GM23248 (cell line): Measurements from ENCODE around the gene UBQLN4. TPM values are rescaled to one million over a fixed set of nuclear protein-coding genes. Genes with fewer than 3 reads are reported as not detected.

Experiments
- DNase-seq: peaks from one replicate; pipeline ENCODE4 v3.0.0-alpha.2; 2015
- H2AFZ ChIP-seq: fragments of 200-600 bp; sonication (generic); 2 replicates; pipeline ENCODE4 v1.6.1; 2016; ENCODE audit warnings: antibody characterized with exemption
- H3F3A ChIP-seq: fragments of 200-600 bp; sonication (generic); 2 replicates; pipeline ENCODE4 v1.6.1; 2016; ENCODE audit warnings: mild to moderate bottlenecking, antibody characterized with exemption, mixed run types; ENCODE audit not compliant: insufficient read depth
- H3K27ac ChIP-seq: fragments of 200-600 bp; sonication (generic); 2 replicates; pipeline ENCODE4 v1.5.1; 2016; ENCODE audit warnings: mild to moderate bottlenecking
- H3K27me3 ChIP-seq: fragments of 200-600 bp; sonication (generic); replicated peaks from 2 replicates; pipeline ENCODE4 v1.6.1; 2016; ENCODE audit warnings: mild to moderate bottlenecking; ENCODE audit not compliant: insufficient read depth
- H3K36me3 ChIP-seq: fragments of 200-600 bp; sonication (generic); 2 replicates; pipeline ENCODE4 v1.6.1; 2016; ENCODE audit warnings: low read depth, mild to moderate bottlenecking
- H3K4me1 ChIP-seq: fragments of 200-600 bp; sonication (generic); 2 replicates; pipeline ENCODE4 v1.6.1; 2016; ENCODE audit warnings: mild to moderate bottlenecking; ENCODE audit not compliant: insufficient read depth
- H3K4me2 ChIP-seq: fragments of 200-600 bp; sonication (generic); one replicate; pipeline ENCODE4 v1.6.1; 2016; ENCODE audit warnings: mild to moderate bottlenecking; ENCODE audit not compliant: unreplicated experiment
- H3K4me3 ChIP-seq: fragments of 200-600 bp; sonication (generic); 2 replicates; pipeline ENCODE4 v1.5.1; 2016; ENCODE audit warnings: mild to moderate bottlenecking
- H3K79me2 ChIP-seq: fragments of 200-600 bp; sonication (generic); 2 replicates; pipeline ENCODE4 v1.6.1; 2016; ENCODE audit warnings: mild to moderate bottlenecking; ENCODE audit not compliant: insufficient read depth
- H3K9ac ChIP-seq: fragments of 200-600 bp; sonication (generic); 2 replicates; pipeline ENCODE4 v1.6.1; 2016; ENCODE audit warnings: mild to moderate bottlenecking
- H3K9me2 ChIP-seq: fragments of 200-600 bp; sonication (generic); 2 replicates; pipeline ENCODE4 v1.6.1; 2016; ENCODE audit warnings: mixed run types, mild to moderate bottlenecking, moderate library complexity; ENCODE audit not compliant: insufficient read depth
- H3K9me3 ChIP-seq: fragments of 200-600 bp; sonication (generic); one replicate; pipeline ENCODE4 v1.6.1; 2017; ENCODE audit warnings: low read depth
- H4K20me1 ChIP-seq: fragments of 200-600 bp; sonication (generic); 2 replicates; pipeline ENCODE4 v1.6.0; 2016; ENCODE audit not compliant: insufficient read depth
- EZH2 ChIP-seq: fragments of 200-600 bp; sonication (generic); IDR thresholded peaks from 2 replicates; pipeline ENCODE4 v1.6.1; 2018; ENCODE audit warnings: antibody characterized with exemption, mild to moderate bottlenecking; ENCODE audit not compliant: insufficient read depth, poor library complexity, severe bottlenecking
- EZH2phosphoT487 ChIP-seq: fragments of 200-600 bp; sonication (generic); IDR thresholded peaks from 2 replicates; pipeline ENCODE4 v1.6.1; 2018; ENCODE audit warnings: antibody characterized with exemption, moderate library complexity, mild to moderate bottlenecking, low read depth; ENCODE audit not compliant: insufficient read depth
- WGBS, 2 experiments: methylation state at CpG; one replicate each; pipeline ENCODE4 v1.1.6; 2015 to 2017; ENCODE audit warnings: low lambda C conversion rate in 2 of 2, low coverage in 1 of 2; ENCODE audit errors: missing lambda C conversion rate in 2 of 2; 5-methylcytosine and 5-hydroxymethylcytosine counted together
- in situ Hi-C: fragments of 300-500 bp; cut with MboI; formaldehyde crosslinking; loops from 2 replicates; pipeline ENCODE4 v1.15.0; 2020
- polyA plus RNA-seq: library from polyadenylated mRNA; unstranded; fragments of >200 nt; fragmentation: Nextera tagmentation; extraction: Ambion mirVana; gene quantifications from 2 replicates; pipeline ENCODE4 v1.2.1, GENCODE V29; 2016
- total RNA-seq: library from RNA; depleted of rRNA; stranded (reverse); fragments of >200 nt; shearing (Covaris generic); gene quantifications from 2 replicates; pipeline ENCODE4 v1.2.3, GENCODE V29; 2014

UBQLN4 gene
- total and polyA plus RNA-seq, 2 experiments from 2014 or later: 9.9 to 18.4 TPM

DNA sequence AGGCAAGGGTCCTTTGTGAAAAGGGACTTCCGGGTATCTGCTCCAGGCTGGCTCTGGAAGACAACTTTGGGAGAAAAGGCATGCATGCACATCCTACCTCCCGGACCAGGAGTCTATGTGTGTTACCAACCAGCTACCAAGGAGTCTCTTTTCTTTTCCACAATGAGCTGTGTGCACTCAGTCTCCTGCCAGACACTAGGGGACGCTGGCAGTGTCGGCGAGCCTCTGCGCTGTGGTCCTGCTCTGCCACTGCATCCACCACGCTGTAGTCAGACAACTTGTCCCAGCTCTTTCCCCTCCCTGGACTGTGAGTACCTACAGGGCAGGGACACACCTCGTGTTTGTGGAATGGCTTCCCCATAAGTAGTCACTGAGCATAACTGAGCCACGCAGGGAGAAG is 27.7 kb downstream of the UBQLN4 start:
- no peak overlapping the region for H3K4me3 ChIP-seq
- peak; percentile 32 for DNase-seq
- H3K4me1 ChIP-seq: no peaks in the 10 kb centered on the region
- H3K79me2 ChIP-seq: no peaks in the 10 kb centered on the region
- TF ChIP-seq EZH2phosphoT487 (no peak), EZH2 (no peak)
- H3K9ac ChIP-seq: no peak overlapping the region
- no peaks in the 10 kb centered on the region for H3K9me2 ChIP-seq
- H3F3A ChIP-seq: no peaks in the 10 kb centered on the region
- H2AFZ ChIP-seq: no peak overlapping the region
- H3K9me3 ChIP-seq: no peaks in the 10 kb centered on the region
- H3K4me2 ChIP-seq: no peak overlapping the region
- in situ Hi-C loops: no loop called here
- H4K20me1 ChIP-seq: no peaks in the 10 kb centered on the region
- WGBS, 2 experiments: 36 to 55% methylated on average over 9 of the region's 9 CpGs
- H3K27me3 ChIP-seq: no peaks in the 10 kb centered on the region
- H3K36me3 ChIP-seq: no peaks in the 10 kb centered on the region
- H3K27ac ChIP-seq: no peak overlapping the region

- Histone ChIP-seq H4K20me1 (no peaks in the 10 kb centered on the region), H3K9me2 (no peaks in the 10 kb centered on the region), H3K9ac (no peak overlapping the region), H3K27me3 (no peaks in the 10 kb centered on the region), H3K4me2 (no peak overlapping the region), H3K79me2 (peaks cover 9% of the 10 kb centered on the region), H3K4me1 (0 out of 2 replicates have a peak, but pooled peaks cover 1% of the 10 kb centered on the region), H2AFZ (no peak overlapping the region), H3F3A (no peaks in the 10 kb centered on the region), H3K4me3 (no peak overlapping the region), H3K27ac (no peak overlapping the region), H3K9me3 (no peaks in the 10 kb centered on the region), H3K36me3 (no peaks in the 10 kb centered on the region)
- 64 to 79% methylated on average over 5 of the region's 5 CpGs for WGBS, 2 experiments
- TF ChIP-seq EZH2 (no peak), EZH2phosphoT487 (no peak)
- no peak for DNase-seq
- in situ Hi-C loops: no loop called here
These were observed 28.8 kb downstream of the UBQLN4 start for GRCh38 chr1:156024801-156025200.

GRCh38 chr1:156021954-156022353 is 31.6 kb downstream of the UBQLN4 start:
- H3K9me3 ChIP-seq: no peaks in the 10 kb centered on the region
- H3K36me3 ChIP-seq: peaks cover 18% of the 10 kb centered on the region
- in situ Hi-C loops: no loop called here
- H4K20me1 ChIP-seq: no peaks in the 10 kb centered on the region
- H3K9me2 ChIP-seq: no peaks in the 10 kb centered on the region
- TF ChIP-seq EZH2 (no peak), EZH2phosphoT487 (no peak)
- 0 out of 2 replicates have a peak, but pooled peaks cover 10% of the 10 kb centered on the region for H3K4me1 ChIP-seq
- 28 to 31% methylated on average over 2 of the region's 2 CpGs for WGBS, 2 experiments
- peak overlapping the region; percentile 57; the same call in 1 of the 2 replicates for H2AFZ ChIP-seq
- no peak for DNase-seq
- no peaks in the 10 kb centered on the region for H3F3A ChIP-seq
- H3K4me3 ChIP-seq: no peak overlapping the region
- H3K27ac ChIP-seq: no peak overlapping the region
- H3K79me2 ChIP-seq: peaks cover 36% of the 10 kb centered on the region
- no peak overlapping the region for H3K4me2 ChIP-seq
- H3K27me3 ChIP-seq: no peaks in the 10 kb centered on the region
- no peak overlapping the region for H3K9ac ChIP-seq

DNA sequence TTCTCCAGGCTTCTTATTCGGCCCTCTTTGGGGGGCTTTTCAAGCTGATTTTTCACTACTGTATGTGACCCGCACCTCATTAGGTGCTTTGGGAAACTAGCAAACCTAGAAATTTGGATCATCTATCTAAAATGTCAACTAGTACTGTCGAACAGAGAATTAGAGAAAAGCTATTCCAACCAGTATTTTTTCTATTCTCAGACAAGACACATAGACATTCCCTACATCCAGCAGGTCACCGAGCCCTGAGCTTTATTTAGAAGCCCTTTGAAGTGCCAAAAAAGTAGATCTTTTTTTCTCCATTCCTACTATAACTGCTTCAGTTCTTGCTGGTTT is 32.5 kb downstream of the UBQLN4 start:
- H3K27ac ChIP-seq: no peak overlapping the region
- WGBS, 2 experiments: 5 to 13% methylated on average over 4 of the region's 4 CpGs

More for the DNA sequence above, 32.5 kb downstream of the UBQLN4 start:
- peak overlapping the region; percentile 77 for H3K4me2 ChIP-seq
- in situ Hi-C loops: no loop called here
- H3F3A ChIP-seq: no peaks in the 10 kb centered on the region
- peak overlapping the region; percentile 86 for H3K4me3 ChIP-seq
- no peaks in the 10 kb centered on the region for H3K27me3 ChIP-seq
- no peaks in the 10 kb centered on the region for H4K20me1 ChIP-seq
- H3K4me1 ChIP-seq: 0 out of 2 replicates have a peak, but pooled peaks cover 10% of the 10 kb centered on the region
- H3K36me3 ChIP-seq: peaks cover 26% of the 10 kb centered on the region
- H2AFZ ChIP-seq: peak overlapping the region; percentile 79
- H3K9me2 ChIP-seq: no peaks in the 10 kb centered on the region
- TF ChIP-seq EZH2: no peak
- no peak for TF ChIP-seq EZH2phosphoT487
- DNase-seq: no peak
- peaks cover 45% of the 10 kb centered on the region for H3K79me2 ChIP-seq
- H3K9me3 ChIP-seq: no peaks in the 10 kb centered on the region
- peak overlapping the region; percentile 83; the same call in 1 of the 2 replicates for H3K9ac ChIP-seq
